GM19463 (cell line): ENCODE data around the gene NRG4.
"Not testable (repeated sequence)": the region's sequence is repeated elsewhere in the genome, so short reads cannot be mapped to it uniquely, and the experiment has no call there.

Experiments
- ATAC-seq: cut with Tn5 transposase; IDR thresholded peaks from one replicate; pipeline ENCODE4 v1.9.1; 2021; ENCODE audit warnings: mild to moderate bottlenecking, moderate library complexity; ENCODE audit not compliant: unreplicated experiment

Gene NRG4

GRCh38 chr15:75928680-75929608 lies 83.3 kb downstream of the NRG4 start:
- ATAC-seq, result no peak

GRCh38 chr15:75927601-75928000 lies 84.6 kb downstream of the NRG4 start:
- no peak for ATAC-seq

GRCh38 chr15:75926931-75927330 lies 85.3 kb downstream of the NRG4 start:
- no peak for ATAC-seq

DNA sequence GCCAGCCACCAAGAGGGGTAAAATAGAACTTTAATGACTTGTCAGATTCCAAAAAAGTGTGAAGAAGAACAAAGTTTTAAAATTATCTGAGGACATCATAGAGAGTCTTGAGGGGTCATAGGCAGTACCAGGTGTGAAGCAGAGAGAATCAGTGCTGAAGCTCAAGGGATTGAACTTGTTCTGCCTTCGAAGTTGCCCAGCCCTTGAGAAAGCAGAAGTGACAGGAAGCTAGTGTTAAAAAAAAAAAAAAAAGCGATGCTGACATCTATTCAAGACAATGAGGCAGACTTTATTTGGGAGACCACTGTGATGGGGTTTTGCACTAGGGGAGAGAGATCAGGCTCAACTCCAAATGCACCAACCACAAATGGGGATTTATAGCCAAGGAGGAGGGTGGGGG lies 86.8 kb downstream of the NRG4 start:
- ATAC-seq, result no peak

DNA sequence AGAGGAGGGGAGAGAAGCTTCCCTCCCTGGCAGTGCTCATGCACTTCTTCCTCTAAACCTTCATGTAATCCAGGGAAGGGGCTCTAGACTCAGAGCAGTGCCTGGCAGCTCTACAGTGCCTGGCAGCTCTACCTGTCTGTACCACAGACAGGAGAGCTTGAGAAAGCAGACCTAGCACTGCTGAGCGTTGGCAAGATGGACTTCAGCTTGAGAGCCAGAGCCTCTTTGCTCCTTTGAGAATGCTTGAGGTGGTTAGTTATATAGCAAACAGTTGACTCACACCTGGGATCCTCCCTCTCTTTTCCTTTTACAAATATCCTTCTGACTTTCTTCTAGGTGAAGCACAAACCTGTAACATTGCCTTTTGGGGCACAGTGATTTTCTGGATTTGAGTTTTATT lies 87.6 kb downstream of the NRG4 start:
- no peak for ATAC-seq

DNA sequence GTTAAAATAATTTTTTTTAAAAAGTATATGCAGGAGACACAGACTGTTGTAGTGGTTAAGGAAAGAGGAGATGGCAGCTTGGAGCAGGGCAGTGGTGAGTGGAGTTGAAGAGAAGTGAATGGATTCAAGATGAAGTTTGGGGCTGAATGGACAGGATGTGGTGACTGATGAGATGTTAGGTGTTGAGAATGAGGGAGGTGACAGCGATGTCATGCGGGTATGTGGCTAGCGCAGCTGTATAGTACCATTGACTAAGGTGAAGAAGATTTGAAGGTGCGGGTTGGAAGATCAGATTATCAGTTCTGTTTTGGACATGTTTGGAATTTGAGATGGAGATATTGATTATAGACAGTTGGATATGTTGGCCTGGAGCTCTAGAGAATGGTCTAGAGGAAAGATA lies 88.5 kb downstream of the NRG4 start:
- ATAC-seq, result no peak

DNA sequence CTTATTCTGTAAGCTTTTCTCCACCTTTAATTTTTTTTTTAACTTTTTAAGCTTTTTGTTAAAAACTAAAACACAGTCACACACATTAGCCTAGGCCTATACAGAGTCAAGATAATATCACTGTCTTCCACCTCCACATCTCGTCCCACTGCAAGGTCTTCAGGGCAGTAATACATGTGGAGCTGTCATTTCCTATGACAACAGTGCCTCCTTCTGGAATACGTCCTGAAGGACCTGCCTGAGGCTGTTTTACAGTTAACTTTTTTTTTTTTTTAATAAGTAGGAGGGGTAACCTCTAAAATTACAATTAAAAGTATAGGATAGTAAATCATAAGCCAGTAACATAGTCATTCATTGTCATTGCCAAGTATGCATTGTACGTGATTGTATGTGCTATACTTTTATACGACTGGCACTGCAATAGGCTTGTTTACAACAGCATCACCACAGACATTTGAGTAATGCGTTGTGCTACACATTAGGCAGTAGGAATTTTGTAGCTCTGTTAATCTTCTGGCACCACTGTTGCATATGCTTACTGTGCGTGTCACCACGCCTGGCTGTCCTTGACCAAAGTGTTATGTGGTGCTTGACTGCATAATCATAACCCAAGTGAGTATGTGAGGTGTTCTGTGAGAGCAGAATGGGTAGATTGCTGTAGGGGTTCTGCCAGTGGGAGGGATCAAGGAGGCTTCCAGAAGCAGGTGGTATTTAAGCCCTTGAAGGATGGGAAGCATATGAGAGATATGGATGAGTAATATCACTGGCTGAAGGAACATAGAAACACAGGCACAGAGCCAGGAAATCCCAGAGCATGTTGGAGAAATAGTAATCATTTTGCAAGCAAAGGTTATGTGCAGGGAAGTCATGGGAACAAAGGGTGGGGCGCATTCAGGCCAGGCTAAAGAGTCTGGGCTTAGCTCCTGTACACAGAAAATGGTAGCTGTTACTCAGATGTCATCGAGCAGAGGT lies 90.2 kb downstream of the NRG4 start:
- ATAC-seq, result no peak

DNA sequence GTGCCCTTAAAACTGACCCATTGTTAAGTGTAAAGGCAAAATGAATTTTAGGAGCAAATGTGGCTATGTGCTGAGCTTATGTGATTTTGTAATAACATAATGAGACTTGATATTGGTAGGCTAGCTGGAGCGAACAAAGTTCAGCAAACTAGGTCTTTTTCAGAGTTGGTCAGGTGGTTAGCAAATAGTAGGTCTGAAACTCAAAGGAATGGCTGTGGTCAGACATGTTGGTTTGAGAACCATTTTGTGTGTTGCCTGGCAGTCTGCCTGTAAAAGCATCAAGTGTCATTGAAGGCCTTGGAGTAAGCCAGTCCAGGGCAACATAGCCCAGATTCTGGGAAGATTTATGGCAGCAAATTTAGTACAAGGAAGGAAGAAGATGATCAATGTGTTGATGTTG lies 92.1 kb downstream of the NRG4 start:
- ATAC-seq, result no peak

GRCh38 chr15:75918135-75918534 lies 94.1 kb downstream of the NRG4 start:
- no peak for ATAC-seq

- no peak for ATAC-seq
These were observed 95.2 kb downstream of the NRG4 start for GRCh38 chr15:75916978-75917377.

DNA sequence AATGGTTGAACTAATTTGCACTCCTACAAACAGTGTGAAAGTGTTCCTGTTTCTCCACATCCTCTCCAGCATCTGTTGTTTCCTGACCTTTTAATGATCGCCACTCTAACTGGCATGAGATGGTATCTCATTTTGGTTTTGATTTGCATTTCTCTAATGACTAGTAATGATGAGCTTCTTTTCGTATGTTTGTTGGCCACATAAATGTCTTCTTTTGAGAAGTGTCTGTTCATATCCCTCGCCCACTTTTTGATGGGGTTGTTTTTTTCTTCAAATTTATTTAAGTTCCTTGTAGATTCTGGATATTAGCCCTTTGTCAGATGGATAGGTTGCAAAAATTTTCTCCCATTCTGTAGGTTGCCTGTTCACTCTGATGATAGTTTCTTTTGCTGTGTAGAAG lies 101.9 kb downstream of the NRG4 start:
- ATAC-seq, result not testable (repeated sequence)

- no peak for ATAC-seq
These were observed 107.0 kb downstream of the NRG4 start for GRCh38 chr15:75905231-75905630.

- ATAC-seq, result peak; percentile 92
These were observed 108.6 kb downstream of the NRG4 start, which contains the start of gene FBXO22 for GRCh38 chr15:75903331-75904239. FBXO22 (plus strand) TSS chr15:75903878; CDS start chr15:75903964, 86 bp downstream.

DNA sequence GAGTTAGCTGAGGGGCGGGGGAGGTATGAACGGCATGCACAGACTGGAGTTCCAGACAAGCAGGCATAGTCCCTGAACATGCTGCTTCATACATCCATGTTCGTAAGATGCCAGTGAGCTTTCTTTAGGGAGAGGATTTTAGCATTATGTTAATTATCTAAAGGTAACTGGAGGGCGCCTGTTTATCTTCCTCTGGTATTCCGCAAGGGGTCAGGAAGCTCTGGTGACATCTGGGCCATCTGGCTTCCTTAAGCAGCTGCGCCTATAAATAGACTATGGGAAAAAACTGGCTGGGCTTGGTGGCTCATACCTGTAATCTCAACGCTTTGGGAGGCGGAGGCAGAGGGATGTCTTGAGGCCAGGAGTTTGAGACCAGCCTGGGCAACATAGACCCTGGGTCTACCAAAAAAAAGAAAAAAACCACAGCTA lies 110.1 kb downstream of the NRG4 start:
- no peak for ATAC-seq

DNA sequence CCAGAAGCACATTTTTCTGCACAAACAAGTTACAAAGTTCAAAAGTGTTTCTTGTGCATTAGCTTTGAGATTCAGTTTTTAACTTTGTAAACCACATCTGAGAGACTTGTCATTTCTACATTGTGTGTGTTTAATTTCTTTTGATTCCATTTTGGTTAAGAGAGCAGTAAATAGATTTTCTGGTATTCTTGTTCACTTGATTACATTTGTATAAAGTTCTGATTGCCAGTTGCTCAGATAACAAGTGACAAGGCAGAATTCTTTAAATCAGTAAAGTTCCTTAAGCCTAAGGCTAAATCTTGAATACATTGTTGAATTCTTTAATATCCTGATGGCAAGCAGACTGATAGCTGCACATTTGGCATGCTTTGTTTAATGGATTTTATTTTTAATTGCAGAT lies 111.6 kb downstream of the NRG4 start:
- ATAC-seq, result no peak

DNA sequence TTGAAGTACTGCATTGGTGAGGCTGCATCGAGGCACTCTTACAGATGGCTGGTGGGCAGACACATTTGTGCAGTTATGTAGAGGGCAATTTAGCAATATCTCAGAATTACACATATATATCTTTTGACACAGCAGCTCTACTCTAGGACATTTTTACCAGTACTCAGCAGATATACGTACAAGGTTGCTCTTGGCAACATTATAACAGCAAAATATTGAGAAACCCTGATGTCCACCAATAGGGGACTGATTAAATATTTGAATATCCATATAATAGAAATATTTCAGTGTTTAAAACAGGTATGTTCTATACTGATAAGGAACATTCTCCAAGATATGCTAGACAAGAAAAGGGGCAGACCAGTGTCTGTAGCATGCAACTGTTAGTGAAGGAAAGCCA lies 116.5 kb downstream of the NRG4 start:
- no peak for ATAC-seq

GRCh38 chr15:75891895-75892294 lies 120.3 kb downstream of the NRG4 start:
- ATAC-seq, result no peak
